GM12864 (cell line): ENCODE data around the gene SMAD4.

ENCODE experiments used
- DNase-seq: peaks from one replicate; pipeline ENCODE4 v3.0.0-alpha.2; 2011; ENCODE audit warnings: low read depth
- H3K4me3 ChIP-seq: 2 replicates; pipeline ENCODE4 v1.5.1; 2011; ENCODE audit warnings: mild to moderate bottlenecking, low read depth, low read length, control low read depth
- CTCF ChIP-seq: IDR thresholded peaks from 2 replicates; pipeline ENCODE4 v1.5.1; 2011; ENCODE audit warnings: low read depth, mild to moderate bottlenecking, moderate library complexity, low read length, control low read depth, inconsistent platforms; ENCODE audit errors: missing control alignments

Gene SMAD4

DNA sequence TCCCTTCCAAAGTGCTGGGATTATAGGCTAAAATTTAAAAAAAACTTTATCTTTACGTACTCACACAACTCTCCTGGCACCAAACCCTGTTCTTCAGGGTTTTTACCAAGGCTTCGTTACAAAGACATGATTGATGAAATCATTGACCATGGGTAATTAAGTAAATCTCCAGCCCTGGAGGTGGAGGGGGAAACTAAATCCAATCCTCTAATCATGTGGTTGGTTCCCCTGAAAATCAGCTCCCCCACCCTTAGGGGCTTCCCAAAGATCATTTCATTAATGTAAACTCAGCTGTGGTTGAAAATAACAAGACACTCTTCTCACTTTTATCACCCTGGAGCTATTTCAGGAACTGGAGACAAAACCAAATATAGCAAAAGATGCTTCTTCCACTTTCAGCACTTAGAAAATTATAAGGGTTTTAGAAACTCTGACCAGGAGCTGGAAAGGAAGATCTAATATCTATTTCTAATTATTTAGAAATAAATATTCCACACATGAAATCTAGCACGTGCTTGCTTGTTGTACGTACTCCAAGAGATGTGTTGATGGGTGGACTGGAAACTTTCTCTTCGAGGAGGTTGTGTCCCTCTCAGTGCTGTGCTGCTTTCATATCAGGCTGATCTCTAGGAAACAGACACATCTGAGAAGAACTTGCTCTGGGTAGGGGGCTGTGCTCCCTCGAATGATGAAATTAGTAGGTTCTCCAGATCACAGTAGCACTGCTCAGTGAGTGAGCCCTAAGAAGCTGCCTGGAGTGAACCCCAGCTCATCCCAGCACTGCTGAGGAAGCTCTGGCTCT, 67.2 kb downstream of the SMAD4 start:
- no peak overlapping the region for H3K4me3 ChIP-seq
- DNase-seq = no peak
- TF ChIP-seq CTCF = no peak

DNA sequence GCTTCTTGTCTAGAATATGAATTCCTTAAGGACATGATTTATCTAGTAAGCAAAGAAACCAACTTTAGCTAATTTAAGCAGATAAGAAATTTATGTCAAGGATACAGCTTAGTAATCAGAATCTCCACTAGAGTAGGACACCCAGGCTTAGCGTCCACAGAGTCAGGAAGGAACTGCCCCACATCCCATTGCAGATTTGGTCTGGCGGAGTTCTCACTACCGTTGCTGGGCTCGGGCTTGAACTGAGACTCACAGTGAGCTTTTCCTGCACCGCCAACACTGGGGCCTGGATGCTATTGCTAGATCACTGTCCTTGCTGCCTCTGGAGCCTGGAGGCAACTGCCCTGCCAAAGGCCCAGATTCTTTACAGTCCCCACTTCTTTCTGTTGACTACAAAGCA, 68.1 kb downstream of the SMAD4 start:
- no peak for DNase-seq
- TF ChIP-seq CTCF = no peak
- H3K4me3 ChIP-seq = no peak overlapping the region

- no peak for TF ChIP-seq CTCF
- H3K4me3 ChIP-seq = no peak overlapping the region
- no peak for DNase-seq
These were observed 68.5 kb downstream of the SMAD4 start for GRCh38 chr18:51098513-51098912.

DNA sequence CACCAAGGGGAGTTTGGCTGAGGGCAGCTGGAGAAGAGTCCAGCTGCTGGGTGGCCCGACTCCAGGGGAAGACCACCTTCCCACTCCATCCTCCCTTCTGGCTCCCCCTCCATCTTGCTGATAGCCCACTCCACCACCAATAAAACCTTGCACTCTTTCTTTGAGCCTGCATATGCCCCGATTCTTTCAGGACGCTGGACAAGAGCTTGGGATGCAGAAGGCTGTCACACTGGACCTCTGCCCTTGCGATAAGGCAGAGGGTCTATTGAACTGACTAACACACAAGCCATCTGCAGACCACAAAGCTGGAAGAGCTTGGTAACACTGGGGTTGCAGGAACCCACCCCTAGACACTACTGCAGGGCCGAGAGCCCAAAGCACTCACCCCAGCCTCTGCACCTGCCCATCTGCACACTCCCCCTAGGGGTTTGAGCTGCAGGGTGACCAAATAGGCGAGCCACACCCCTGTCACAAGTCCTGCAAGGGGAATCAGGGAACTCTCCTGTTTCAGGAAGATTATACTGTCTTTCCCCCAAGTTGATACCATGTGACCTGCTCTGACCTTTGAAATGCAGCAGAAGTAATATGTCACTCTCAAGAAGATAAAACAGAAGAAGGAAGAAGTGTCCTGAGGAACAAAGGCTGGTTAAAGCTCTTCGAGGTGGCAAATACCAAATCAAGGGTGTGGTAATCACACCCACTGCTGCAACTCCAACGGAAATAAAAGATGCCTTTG, 70.5 kb downstream of the SMAD4 start:
- H3K4me3 ChIP-seq = no peak overlapping the region
- no peak for DNase-seq
- no peak for TF ChIP-seq CTCF

- DNase-seq = no peak
- H3K4me3 ChIP-seq = no peak overlapping the region
- TF ChIP-seq CTCF = no peak
These were observed 77.1 kb downstream of the SMAD4 start for GRCh38 chr18:51107082-51107481.

DNA sequence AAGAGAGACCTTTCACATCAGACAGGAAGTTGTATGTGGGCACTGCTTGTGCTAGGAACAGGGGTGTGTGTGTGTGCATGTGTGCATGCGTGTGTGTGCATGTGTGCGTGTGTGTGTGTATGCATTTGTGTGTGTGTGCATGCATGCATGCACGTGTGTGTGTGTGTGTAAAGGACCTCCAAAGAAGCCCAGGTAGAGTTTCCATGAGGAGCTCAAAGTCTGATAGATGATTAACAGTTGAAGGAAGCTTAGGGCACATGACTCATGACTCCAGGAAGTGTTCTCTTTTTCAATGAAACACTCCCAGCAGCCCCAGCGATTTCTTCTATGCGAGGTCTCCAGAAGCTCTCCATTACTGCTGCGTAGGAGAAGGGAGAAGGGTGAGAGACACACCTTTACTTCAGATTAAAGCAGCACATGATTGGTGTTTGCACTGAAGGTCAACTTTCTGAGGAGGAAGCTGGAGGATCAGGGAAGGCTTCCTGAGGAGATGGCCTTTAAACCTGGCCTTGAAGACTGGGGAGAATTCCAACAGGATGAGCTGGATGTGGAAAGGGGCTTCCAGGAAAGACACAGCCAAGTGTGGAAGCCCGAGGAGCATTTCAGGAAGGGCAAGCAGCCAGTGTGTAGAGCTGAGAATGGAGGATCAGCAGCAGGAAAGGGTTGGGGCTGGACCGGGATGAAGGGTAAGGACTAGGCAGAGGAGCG, 77.7 kb downstream of the SMAD4 start:
- no peak for TF ChIP-seq CTCF
- H3K4me3 ChIP-seq = no peak overlapping the region
- DNase-seq = no peak
